ENCODE measurements around the gene PRMT2. TPM values are rescaled to one million over a fixed set of nuclear protein-coding genes. Genes with fewer than 3 reads are reported as not detected.

Gene PRMT2
- total and polyA plus RNA-seq, 2 donors from 2014 or later = 82.6 to 100 TPM

- Histone ChIP-seq H3K27me3 (ENCODE audit: control insufficient read depth, insufficient read depth, low read length) (no peaks in the 10 kb centered on the region), H3K9me3 (ENCODE audit: control insufficient read depth in 2 of 3, insufficient read depth in 1 of 3, low read length in 3 of 3) (no peaks in the 10 kb centered on the region), H3K9ac (ENCODE audit: low read length in 3 of 3) (no peak overlapping the region), H3K36me3 (ENCODE audit: control insufficient read depth in 2 of 3, insufficient read depth in 3 of 3, low read length in 3 of 3) (no peaks in the 10 kb centered on the region), H3K27ac (ENCODE audit: low read depth in 2 of 2, low read length in 2 of 2) (no peak overlapping the region), H3K4me3 (ENCODE audit: low read length in 3 of 3) (no peak overlapping the region), H3K4me1 (ENCODE audit: control insufficient read depth in 2 of 3, insufficient read depth in 2 of 3, low read depth in 1 of 3, low read length in 3 of 3) (no peaks in the 10 kb centered on the region)
- DNase-seq = no peak
- TF ChIP-seq CTCF (IDR thresholded peaks at IDR 0.05; ENCODE audit: borderline replicate concordance, extremely low read depth, insufficient read depth) = no peak
- no peak for FAIRE-seq
- intact Hi-C loops (cut with DNase I) = no loop called here
Measured at GRCh38 chr21:46616050-46616449, 19.4 kb upstream of the PRMT2 start.

- Histone ChIP-seq H3K9me3 (ENCODE audit: control insufficient read depth in 2 of 3, insufficient read depth in 1 of 3, low read length in 3 of 3) (no peaks in the 10 kb centered on the region), H3K36me3 (ENCODE audit: control insufficient read depth in 2 of 3, insufficient read depth in 3 of 3, low read length in 3 of 3) (no peaks in the 10 kb centered on the region), H3K27me3 (ENCODE audit: control insufficient read depth, insufficient read depth, low read length) (no peaks in the 10 kb centered on the region), H3K27ac (ENCODE audit: low read depth in 2 of 2, low read length in 2 of 2) (no peak overlapping the region), H3K4me3 (ENCODE audit: low read length in 3 of 3) (no peak overlapping the region), H3K9ac (ENCODE audit: low read length in 3 of 3) (no peak overlapping the region), H3K4me1 (ENCODE audit: control insufficient read depth in 2 of 3, insufficient read depth in 2 of 3, low read depth in 1 of 3, low read length in 3 of 3) (no peaks in the 10 kb centered on the region)
- DNase-seq = no peak
- FAIRE-seq = no peak
- intact Hi-C loops (cut with DNase I) = no loop called here
- TF ChIP-seq CTCF (IDR thresholded peaks at IDR 0.05; ENCODE audit: borderline replicate concordance, extremely low read depth, insufficient read depth) = no peak
Measured at GRCh38 chr21:46616656-46617055, 18.8 kb upstream of the PRMT2 start.

- FAIRE-seq = no peak
Measured at GRCh38 chr21:46617267-46618051, 18.0 kb upstream of the PRMT2 start.

More at GRCh38 chr21:46617267-46618051, 18.0 kb upstream of the PRMT2 start:
- TF ChIP-seq CTCF (IDR thresholded peaks at IDR 0.05; ENCODE audit: borderline replicate concordance, extremely low read depth, insufficient read depth) = no peak
- Histone ChIP-seq H3K9ac (ENCODE audit: low read length in 3 of 3) (no peak overlapping the region), H3K4me1 (ENCODE audit: control insufficient read depth in 2 of 3, insufficient read depth in 2 of 3, low read depth in 1 of 3, low read length in 3 of 3) (no peaks in the 10 kb centered on the region), H3K4me3 (ENCODE audit: low read length in 3 of 3) (no peak overlapping the region), H3K27ac (ENCODE audit: low read depth in 2 of 2, low read length in 2 of 2) (no peak overlapping the region), H3K9me3 (ENCODE audit: control insufficient read depth in 2 of 3, insufficient read depth in 1 of 3, low read length in 3 of 3) (no peaks in the 10 kb centered on the region), H3K36me3 (ENCODE audit: control insufficient read depth in 2 of 3, insufficient read depth in 3 of 3, low read length in 3 of 3) (no peaks in the 10 kb centered on the region), H3K27me3 (ENCODE audit: control insufficient read depth, insufficient read depth, low read length) (no peaks in the 10 kb centered on the region)
- DNase-seq = no peak
- intact Hi-C loops (cut with DNase I) = no loop called here
